ENCODE results near the gene CD300LG.

- TF ChIP-seq CTCF (IDR thresholded peaks at IDR 0.05 in 2 of 3, conservative IDR thresholded peaks at IDR 0.05 in 1 of 3; ENCODE audit: borderline replicate concordance in 1 of 3, insufficient read depth in 1 of 3, low read depth in 2 of 3, low read length in 2 of 3) = no peak
- no peak for TF ChIP-seq RAD21 (IDR thresholded peaks at IDR 0.05; ENCODE audit: low read depth)
- no peak for TF ChIP-seq POLR2A (IDR thresholded peaks at IDR 0.05; ENCODE audit: borderline replicate concordance, extremely low read depth, insufficient read depth, insufficient read length)
- no peak for TF ChIP-seq FOSL1 (IDR thresholded peaks at IDR 0.05; ENCODE audit: low read depth)
- no peak for TF ChIP-seq MAX (IDR thresholded peaks at IDR 0.05)
- no peak for TF ChIP-seq POLR2AphosphoS5 (IDR thresholded peaks at IDR 0.05; ENCODE audit: low read depth, low read length)
- TF ChIP-seq ATF3 (IDR thresholded peaks at IDR 0.05) = no peak
- TF ChIP-seq EZH2phosphoT487 (IDR thresholded peaks at IDR 0.05; ENCODE audit: borderline replicate concordance) = no peak
- TF ChIP-seq JUND (IDR thresholded peaks at IDR 0.05) = no peak
- TF ChIP-seq SP1 (IDR thresholded peaks at IDR 0.05; ENCODE audit: low read depth) = no peak
- TF ChIP-seq SIN3A (IDR thresholded peaks at IDR 0.05; ENCODE audit: low read depth) = no peak
Observed at GRCh38 chr17:43810823-43811222, 36.2 kb upstream of the CD300LG start.
